HCT116 (cell line): ENCODE measurements around the gene ATP8B3. TPM values are rescaled to one million over a fixed set of nuclear protein-coding genes. Genes with fewer than 3 reads are reported as not detected.
A peak's percentile ranks its signal among the peaks of the same experiment; 100 is the strongest.

Experiments
- ATAC-seq: fragments of 200-7000 bp; cut with Tn5 transposase; 2 replicates; pipeline ENCODE4 v1.9.1; 2020; ENCODE audit warnings: mild to moderate bottlenecking, moderate library complexity
- BruUV-seq: library from RNA; stranded (reverse); fragments of 400-500 nt; replicated peaks from 2 replicates; lab custom pipeline; 2021; lab: Mats Ljungman, UMichigan
- CTCF ChIA-PET: fragments of 300-600 bp; sonication (Branson Sonifier 250); formaldehyde crosslinking; loops from one replicate; lab custom pipeline; 2021; ENCODE audit warnings: antibody characterized with exemption; lab: Charles Lee
- POLR2A ChIA-PET: fragments of 300-600, 350-600 bp; sonication (Branson Sonifier 250); formaldehyde crosslinking; loops from one replicate; lab custom pipeline; 2021; ENCODE audit warnings: antibody characterized with exemption; lab: Charles Lee
- RAD21 ChIA-PET, 2 experiments: fragments of 300-600 bp; sonication (Branson Sonifier 250); formaldehyde crosslinking; loops; one replicate each; lab custom pipeline; 2023; ENCODE audit warnings: low total read pairs in 2 of 2; ENCODE audit not compliant: uncharacterized antibody in 2 of 2, unreplicated experiment in 2 of 2, low non-redundant PET in 1 of 2; lab: Charles Lee
- DNase-seq: peaks from one replicate; pipeline ENCODE4 v3.0.0-alpha.2; 2010; ENCODE audit warnings: low read depth, low spot score
- H2AFZ ChIP-seq: fragments of 200-600 bp; shearing (Covaris generic), sonication (generic); 2 replicates; pipeline ENCODE4 v1.6.1; 2017; ENCODE audit warnings: low read depth, mixed run types, mixed read lengths, antibody characterized with exemption, low read length; ENCODE audit not compliant: poor library complexity, severe bottlenecking
- H3K27ac ChIP-seq: 2 replicates; pipeline ENCODE4 v1.5.1; 2012; ENCODE audit warnings: low read depth, low read length
- H3K27me3 ChIP-seq: fragments of 200-600 bp; sonication (generic); 2 replicates; pipeline ENCODE4 v1.6.1; 2016; ENCODE audit warnings: mixed run types, low read length, mixed read lengths; ENCODE audit not compliant: insufficient read depth
- H3K36me3 ChIP-seq, 2 experiments: fragments of 200-500 bp in 1 of 2; fragments of 200-600 bp in 1 of 2; sonication (Bioruptor generic) in 1 of 2; sonication (generic) in 1 of 2; 2 replicates each; pipeline versions ENCODE4 v1.5.1 to v1.6.1; 2014 to 2016; ENCODE audit warnings: low read length in 2 of 2, inconsistent platforms in 1 of 2, mixed read lengths in 1 of 2, mixed run types in 1 of 2; ENCODE audit not compliant: insufficient read depth in 2 of 2, control insufficient read depth in 1 of 2
- H3K4me1 ChIP-seq, 2 experiments: fragments of 200-600 bp in 1 of 2; sonication (generic) in 1 of 2; 2 replicates each; pipeline versions ENCODE4 v1.5.1 to v1.6.1; 2012 to 2017; ENCODE audit warnings: low read length in 2 of 2, inconsistent platforms in 1 of 2, mild to moderate bottlenecking in 1 of 2, mixed read lengths in 1 of 2, mixed run types in 1 of 2, moderate library complexity in 1 of 2; ENCODE audit not compliant: insufficient read depth in 2 of 2, control insufficient read depth in 1 of 2
- H3K4me2 ChIP-seq: fragments of 200-600 bp; sonication (generic); 2 replicates; pipeline ENCODE4 v1.6.1; 2017; ENCODE audit warnings: mixed run types, low read length, mixed read lengths
- H3K4me3 ChIP-seq, 2 experiments: fragments of 200-600 bp in 1 of 2; sonication (generic) in 1 of 2; replicated peaks in 1 of 2; 2 replicates each; pipeline ENCODE4 v1.5.1; 2011 to 2016; ENCODE audit warnings: low read length in 2 of 2, control low read depth in 1 of 2, low read depth in 1 of 2, mild to moderate bottlenecking in 1 of 2, mixed read lengths in 1 of 2, mixed run types in 1 of 2
- H3K79me2 ChIP-seq: fragments of 200-600 bp; sonication (generic); 2 replicates; pipeline ENCODE4 v1.6.1; 2017; ENCODE audit warnings: mild to moderate bottlenecking, mixed run types, low read length, moderate library complexity, mixed read lengths; ENCODE audit not compliant: insufficient read depth
- H3K9ac ChIP-seq: fragments of 200-600 bp; sonication (generic); 2 replicates; pipeline ENCODE4 v1.6.1; 2016; ENCODE audit warnings: low read length, mixed read lengths
- H3K9me2 ChIP-seq: fragments of 200-600 bp; sonication (generic), shearing (Covaris generic); 2 replicates; pipeline ENCODE4 v1.6.1; 2017; ENCODE audit warnings: mixed run types, mild to moderate bottlenecking, moderate library complexity; ENCODE audit not compliant: insufficient read depth
- H3K9me3 ChIP-seq, 2 experiments: fragments of 200-500 bp in 1 of 2; fragments of 200-600 bp in 1 of 2; sonication (Bioruptor generic) in 1 of 2; sonication (generic) in 1 of 2; 2 replicates each; pipeline ENCODE4 v1.6.1; 2014 to 2017; ENCODE audit warnings: low read length in 2 of 2, mixed read lengths in 2 of 2, inconsistent platforms in 1 of 2, low read depth in 1 of 2, mild to moderate bottlenecking in 1 of 2, mixed run types in 1 of 2, moderate library complexity in 1 of 2; ENCODE audit not compliant: control insufficient read depth in 1 of 2, insufficient read depth in 1 of 2
- H4K20me1 ChIP-seq: fragments of 200-600 bp; sonication (generic), shearing (Covaris generic); 2 replicates; pipeline ENCODE4 v1.6.1; 2017; ENCODE audit warnings: mixed run types, mild to moderate bottlenecking, moderate library complexity; ENCODE audit not compliant: insufficient read depth
- CBX3 ChIP-seq: IDR thresholded peaks from 2 replicates; pipeline ENCODE4 v1.6.1; 2012; ENCODE audit warnings: low read depth
- CTCF ChIP-seq, 3 experiments: fragments of 200-600 bp in 1 of 3; sonication (generic) in 1 of 3; IDR thresholded peaks in 2 of 3; conservative IDR thresholded peaks in 1 of 3; 2 replicates each; pipeline ENCODE4 v1.5.1; 2012 to 2017; ENCODE audit warnings: low read depth in 2 of 3, low read length in 2 of 3, antibody characterized with exemption in 1 of 3, borderline replicate concordance in 1 of 3, control low read depth in 1 of 3, mild to moderate bottlenecking in 1 of 3, mixed read lengths in 1 of 3, mixed run types in 1 of 3, moderate library complexity in 1 of 3; ENCODE audit not compliant: insufficient read depth in 1 of 3
- ELF1 ChIP-seq: IDR thresholded peaks from 2 replicates; pipeline ENCODE4 v1.6.1; 2012; ENCODE audit warnings: low read depth, borderline replicate concordance
- JUND ChIP-seq: IDR thresholded peaks from 2 replicates; pipeline ENCODE4 v1.6.1; 2012
- POLR2AphosphoS5 ChIP-seq: IDR thresholded peaks from 2 replicates; pipeline ENCODE4 v1.6.1; 2011; ENCODE audit warnings: mild to moderate bottlenecking, low read depth, low read length, moderate library complexity
- ZNF274 ChIP-seq: fragments of 200-500 bp; sonication (Bioruptor generic); IDR thresholded peaks from 2 replicates; pipeline ENCODE4 v1.6.1; 2014; ENCODE audit warnings: mild to moderate bottlenecking, low read depth, low read length, inconsistent platforms
- intact Hi-C: fragments of 100-400 bp; cut with micrococcal nuclease; formaldehyde crosslinking; loops from 2 replicates; pipeline ENCODE4 v1.10.0; 2022
- total RNA-seq: library from RNA; stranded (reverse); gene quantifications from one replicate; pipeline ENCODE4 v1.2.1, GENCODE V29; 2021; ENCODE audit not compliant: unreplicated experiment

The ATP8B3 gene
- total RNA-seq, 1 experiment from 2014 or later, result 17.0 TPM

GRCh38 chr19:1853295-1854038 is 41.4 kb upstream of the ATP8B3 start:
- intact Hi-C loops, result no loop called here
- no peaks in the 10 kb centered on the region for H3K9me3 ChIP-seq
- BruUV-seq, result TSS peak; percentile 69
- no peak overlapping the region for H2AFZ ChIP-seq
- no peaks in the 10 kb centered on the region for H3K9me2 ChIP-seq
- POLR2A ChIA-PET, result no interaction called here
- peak overlapping the region; percentile 88 for H3K27ac ChIP-seq
- H3K27me3 ChIP-seq, result no peaks in the 10 kb centered on the region
- peak overlapping the region; percentile 4 to 26; a peak in 1 of 4 replicates for H3K4me3 ChIP-seq
- ATAC-seq (peak; percentile 42), DNase-seq (peak; percentile 68)
- RAD21 ChIA-PET, result interaction anchor here in 1 of 2 experiments (0.6 kb wide), 1 partner anchor 81 kb away, joined by 4 read pairs; no protein-coding TSS in a partner anchor
- H3K4me1 ChIP-seq, result peaks cover 61 to 75% of the 10 kb centered on the region in 2 experiments
- H3K9ac ChIP-seq, result peak overlapping the region; percentile 47
- peak overlapping the region; percentile 83 for H3K4me2 ChIP-seq
- peaks cover 74% of the 10 kb centered on the region for H3K79me2 ChIP-seq
- CTCF ChIA-PET, result interaction anchor here (0.7 kb wide), 1 partner anchor 8 kb away, joined by 3 read pairs; no protein-coding TSS in a partner anchor
- peak in 2 of 3 experiments; percentile 83 to 98; a peak in 4 of 6 replicates for TF ChIP-seq CTCF (IDR thresholded peaks at IDR 0.05 in 2 of 3, conservative IDR thresholded peaks at IDR 0.05 in 1 of 3; ENCODE audit: borderline replicate concordance in 1 of 3, insufficient read depth in 1 of 3, low read depth in 2 of 3, low read length in 2 of 3)
- no peak for TF ChIP-seq CBX3
- no peak for TF ChIP-seq JUND
- TF ChIP-seq ELF1, result no peak
- no peak for TF ChIP-seq ZNF274
- 0 out of 2 replicates have a peak, but pooled peaks have one; percentile 14 for TF ChIP-seq POLR2AphosphoS5
- peaks cover 7% of the 10 kb centered on the region; the same call in 1 of the 2 replicates for H4K20me1 ChIP-seq
- H3K36me3 ChIP-seq, result peaks cover 0 to 7% of the 10 kb centered on the region in 2 experiments; a peak in 1 of 4 replicates
